SK-N-SH (cell line): Measurements from ENCODE around the gene VWA5B1. TPM values are rescaled to one million over a fixed set of nuclear protein-coding genes. Genes with fewer than 3 reads are reported as not detected.

Experiments used
- CTCF ChIA-PET: fragments of 300-600, 350-600 bp; formaldehyde crosslinking; extraction: SDS; loops from one replicate; lab custom pipeline; 2021; lab: Yijun Ruan, JAX
- POLR2A ChIA-PET: fragments of 350-600 bp; sonication (Branson Sonifier 250); formaldehyde crosslinking; extraction: SDS; loops from one replicate; lab custom pipeline; 2020; ENCODE audit warnings: antibody characterized with exemption, inconsistent platforms; lab: Yijun Ruan, JAX
- DNase-seq: peaks from one replicate; pipeline ENCODE4 v3.0.0; 2012
- H2AFZ ChIP-seq: fragments of 200-600 bp; sonication (generic); 2 replicates; pipeline ENCODE4 v1.8.1; 2016; ENCODE audit warnings: antibody characterized with exemption, mild to moderate bottlenecking, low read depth
- H3F3A ChIP-seq: fragments of 200-600 bp; sonication (generic); replicated peaks from 2 replicates; pipeline ENCODE3; 2016; ENCODE audit warnings: antibody characterized with exemption, mild to moderate bottlenecking; ENCODE audit not compliant: insufficient read depth
- H3K27ac ChIP-seq, 2 experiments: fragments of 200-500 bp in 1 of 2; fragments of 200-600 bp in 1 of 2; sonication (Bioruptor generic) in 1 of 2; sonication (generic), shearing (Covaris generic) in 1 of 2; 2 replicates each; pipeline versions ENCODE4 v1.5.1 to v1.6.1; 2014 to 2016; ENCODE audit warnings: low read depth in 2 of 2, inconsistent platforms in 1 of 2, low read length in 1 of 2, mild to moderate bottlenecking in 1 of 2, mixed read lengths in 1 of 2
- H3K27me3 ChIP-seq: fragments of 200-600 bp; sonication (generic), shearing (Covaris generic); 2 replicates; pipeline ENCODE4 v1.6.1; 2016; ENCODE audit warnings: mixed run types; ENCODE audit not compliant: insufficient read depth
- H3K36me3 ChIP-seq, 2 experiments: fragments of 200-500 bp in 1 of 2; fragments of 200-600 bp in 1 of 2; sonication (Bioruptor generic) in 1 of 2; sonication (generic) in 1 of 2; replicated peaks in 1 of 2; 2 replicates each; pipeline versions ENCODE3 to v1.5.1; 2014 to 2016; ENCODE audit warnings: low read length in 1 of 2, mild to moderate bottlenecking in 1 of 2; ENCODE audit not compliant: insufficient read depth in 2 of 2, control insufficient read depth in 1 of 2
- H3K4me1 ChIP-seq, 2 experiments: fragments of 200-500 bp in 1 of 2; fragments of 200-600 bp in 1 of 2; sonication (Bioruptor generic) in 1 of 2; sonication (generic), shearing (Covaris generic) in 1 of 2; 2 replicates each; pipeline versions ENCODE4 v1.5.1 to v1.6.1; 2014 to 2016; ENCODE audit warnings: low read depth in 1 of 2, low read length in 1 of 2, mixed run types in 1 of 2; ENCODE audit not compliant: insufficient read depth in 2 of 2, control insufficient read depth in 1 of 2
- H3K4me2 ChIP-seq: fragments of 200-600 bp; sonication (generic), shearing (Covaris generic); 2 replicates; pipeline ENCODE4 v1.6.1; 2017; ENCODE audit warnings: mixed run types
- H3K4me3 ChIP-seq, 2 experiments: fragments of 200-500 bp in 1 of 2; fragments of 200-600 bp in 1 of 2; sonication (Bioruptor generic) in 1 of 2; sonication (generic), shearing (Covaris generic) in 1 of 2; 2 replicates each; pipeline versions ENCODE4 v1.5.1 to v1.8.1; 2014 to 2016; ENCODE audit warnings: low read depth in 2 of 2, inconsistent platforms in 1 of 2, low read length in 1 of 2, mild to moderate bottlenecking in 1 of 2, mixed read lengths in 1 of 2, moderate library complexity in 1 of 2
- H3K79me2 ChIP-seq: fragments of 200-600 bp; sonication (generic); 2 replicates; pipeline ENCODE4 v1.8.1; 2017; ENCODE audit warnings: mild to moderate bottlenecking; ENCODE audit not compliant: insufficient read depth
- H3K9ac ChIP-seq: fragments of 200-600 bp; sonication (generic); 2 replicates; pipeline ENCODE4 v1.6.1; 2017; ENCODE audit warnings: mixed run types
- H3K9me2 ChIP-seq: fragments of 200-600 bp; sonication (generic); 2 replicates; pipeline ENCODE4 v1.6.1; 2017; ENCODE audit warnings: mixed run types
- H3K9me3 ChIP-seq: fragments of 200-600 bp; sonication (generic); 2 replicates; pipeline ENCODE4 v1.6.1; 2017; ENCODE audit warnings: mixed run types, mild to moderate bottlenecking, moderate library complexity
- H4K20me1 ChIP-seq: fragments of 200-600 bp; sonication (generic); 2 replicates; pipeline ENCODE4 v1.6.1; 2017; ENCODE audit warnings: mild to moderate bottlenecking, mixed run types; ENCODE audit not compliant: insufficient read depth
- GATA2 ChIP-seq: sonication (generic); formaldehyde crosslinking; IDR thresholded peaks from 2 replicates; pipeline ENCODE4 v1.5.0; 2020; ENCODE audit warnings: mild to moderate bottlenecking, missing genetic modification reagents
- RCOR1 ChIP-seq: fragments of 150-350 bp; IDR thresholded peaks from 2 replicates; pipeline ENCODE4 v1.6.1; 2017; ENCODE audit warnings: antibody characterized with exemption, low read length
- RFX5 ChIP-seq: IDR thresholded peaks from 2 replicates; pipeline ENCODE4 v1.6.1; 2012; ENCODE audit warnings: mild to moderate bottlenecking, improper control_type of control experiment, low read length
- USF2 ChIP-seq: fragments of 150-350 bp; IDR thresholded peaks from 2 replicates; pipeline ENCODE4 v1.6.1; 2017; ENCODE audit warnings: antibody characterized with exemption, low read length, low read depth, borderline replicate concordance
- WGBS: methylation state at CpG from one replicate; pipeline ENCODE4 v1.1.6; 2017; ENCODE audit warnings: low lambda C conversion rate; 5-methylcytosine and 5-hydroxymethylcytosine counted together
- polyA plus RNA-seq, 3 experiments: library from polyadenylated mRNA; depleted of rRNA; stranded (reverse); fragments of >200 nt; gene quantifications; 2 replicates each; pipeline ENCODE4 v1.2.3, GENCODE V29; 2012

The VWA5B1 gene
- polyA plus RNA-seq, 1 of the 3 experiments (the other 2 are of a cell fraction) = not detected

DNA sequence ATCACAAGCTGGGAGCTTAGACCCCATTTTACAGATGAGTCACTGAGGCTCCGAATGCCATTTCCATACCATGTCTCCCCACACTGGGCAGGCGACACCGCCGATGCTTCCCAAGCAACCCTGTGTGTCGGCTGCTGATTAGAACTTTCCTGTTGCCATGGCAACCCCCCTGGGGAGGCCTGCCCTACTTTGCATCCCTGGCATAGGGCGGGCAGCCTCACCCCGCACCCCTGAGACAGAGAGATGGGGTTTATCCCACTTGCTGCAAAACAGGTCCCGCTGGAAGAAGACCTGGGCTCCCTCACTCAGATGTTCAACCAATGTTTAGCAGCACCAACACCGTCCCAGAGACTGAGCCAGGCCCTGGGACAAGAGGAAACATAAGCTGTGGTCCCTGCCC lies 113.8 kb downstream of the VWA5B1 start:
- ChIA-PET CTCF (interaction anchor here (1.0 to 1.1 kb wide), 2 partner anchors 27 to 192 kb away, joined by 3 read pairs; no protein-coding TSS in a partner anchor), POLR2A (no interaction called here)
- peaks cover 0 to 6% of the 10 kb centered on the region in 2 experiments; a peak in 1 of 4 replicates for H3K4me1 ChIP-seq
- no peak overlapping the region for H3K27ac ChIP-seq
- no peak for DNase-seq
- H3K4me2 ChIP-seq = no peak overlapping the region
- H3K36me3 ChIP-seq = no peaks in the 10 kb centered on the region
- TF ChIP-seq GATA2 (CRISPR knock-in tag) = no peak
- TF ChIP-seq USF2 = no peak
- TF ChIP-seq RCOR1 = no peak
- TF ChIP-seq RFX5 = no peak
- H3K79me2 ChIP-seq = no peaks in the 10 kb centered on the region
- H3K4me3 ChIP-seq = no peak overlapping the region
- no peak overlapping the region for H3K9ac ChIP-seq
- no peaks in the 10 kb centered on the region for H3K9me2 ChIP-seq
- WGBS = 72% methylated on average over 7 of the region's 9 CpGs
- no peaks in the 10 kb centered on the region for H3F3A ChIP-seq
- H2AFZ ChIP-seq = no peak overlapping the region
- H3K27me3 ChIP-seq = no peaks in the 10 kb centered on the region
- no peaks in the 10 kb centered on the region for H4K20me1 ChIP-seq
- no peaks in the 10 kb centered on the region for H3K9me3 ChIP-seq

Other genes starting within 250 kb of the VWA5B1 start
- not detected in 2 replicates for gene PLA2G5, start 220.7 kb upstream of the VWA5B1 start, polyA plus RNA-seq (2012; rRNA removed)
- not detected in 2 replicates for gene PLA2G2D, start 171.3 kb upstream of the VWA5B1 start, polyA plus RNA-seq (2012; rRNA removed)
- not detected in 2 replicates for gene PLA2G2F, start 151.6 kb upstream of the VWA5B1 start, polyA plus RNA-seq (2012; rRNA removed)
- not detected in 2 replicates for gene UBXN10, start 104.8 kb upstream of the VWA5B1 start, polyA plus RNA-seq (2012; rRNA removed)
- gene PLA2G2C, start 104.4 kb upstream of the VWA5B1 start, polyA plus RNA-seq (2012; rRNA removed) = not detected in 2 replicates
- gene CAMK2N1, start 195.3 kb downstream of the VWA5B1 start, polyA plus RNA-seq (2012; rRNA removed) = 2.8 and 5.3 TPM in 2 replicates
- 22.8 and 26.4 TPM in 2 replicates for gene MUL1, start 217.3 kb downstream of the VWA5B1 start, polyA plus RNA-seq (2012; rRNA removed)